HEK293 (cell line): ENCODE measurements around the gene RILPL1.

Source experiments
- KLF1 ChIP-seq: fragments of 450-650 bp; formaldehyde crosslinking; IDR thresholded peaks from 2 replicates; pipeline ENCODE4 v1.5.1; 2016; ENCODE audit warnings: missing biosample characterization, missing genetic modification characterization
- KLF7 ChIP-seq: fragments of 450-650 bp; formaldehyde crosslinking; IDR thresholded peaks from 2 replicates; pipeline ENCODE4 v1.5.1; 2016; ENCODE audit warnings: missing biosample characterization, missing genetic modification characterization, borderline replicate concordance
- KLF8 ChIP-seq: fragments of 450-650 bp; formaldehyde crosslinking; IDR thresholded peaks from 2 replicates; pipeline ENCODE4 v1.5.1; 2016; ENCODE audit warnings: missing biosample characterization, missing genetic modification characterization
- KLF9 ChIP-seq: fragments of 450-650 bp; formaldehyde crosslinking; IDR thresholded peaks from 2 replicates; pipeline ENCODE4 v1.5.1; 2016; ENCODE audit warnings: missing biosample characterization, missing genetic modification characterization, low read depth
- OVOL3 ChIP-seq: fragments of 450-650 bp; formaldehyde crosslinking; IDR thresholded peaks from 2 replicates; pipeline ENCODE4 v1.5.1; 2016; ENCODE audit warnings: missing biosample characterization, missing genetic modification characterization
- REST ChIP-seq: fragments of 450-650 bp; formaldehyde crosslinking; IDR thresholded peaks from 2 replicates; pipeline ENCODE4 v1.5.1; 2016; ENCODE audit warnings: missing biosample characterization, missing genetic modification characterization
- SP3 ChIP-seq: fragments of 450-650 bp; formaldehyde crosslinking; IDR thresholded peaks from 2 replicates; pipeline ENCODE4 v1.5.1; 2016; ENCODE audit warnings: missing biosample characterization, missing genetic modification characterization
- ZBTB17 ChIP-seq: fragments of 450-650 bp; formaldehyde crosslinking; IDR thresholded peaks from 2 replicates; pipeline ENCODE4 v1.5.1; 2016; ENCODE audit warnings: missing biosample characterization, missing genetic modification characterization
- ZBTB26 ChIP-seq: fragments of 450-650 bp; formaldehyde crosslinking; optimal IDR thresholded peaks from 2 replicates; pipeline ENCODE3; 2016; ENCODE audit warnings: missing biosample characterization, mild to moderate bottlenecking, missing genetic modification characterization
- ZBTB48 ChIP-seq: fragments of 450-650 bp; formaldehyde crosslinking; IDR thresholded peaks from 2 replicates; pipeline ENCODE4 v1.5.1; 2016; ENCODE audit warnings: missing biosample characterization, missing genetic modification characterization
- ZBTB8A ChIP-seq: fragments of 450-650 bp; formaldehyde crosslinking; IDR thresholded peaks from 2 replicates; pipeline ENCODE4 v1.5.1; 2016; ENCODE audit warnings: missing biosample characterization, missing genetic modification characterization
- ZNF114 ChIP-seq: fragments of 450-650 bp; formaldehyde crosslinking; IDR thresholded peaks from 2 replicates; pipeline ENCODE4 v1.5.0; 2017; ENCODE audit warnings: missing biosample characterization, missing genetic modification characterization
- ZNF121 ChIP-seq: fragments of 450-650 bp; formaldehyde crosslinking; IDR thresholded peaks from 2 replicates; pipeline ENCODE4 v1.5.1; 2016; ENCODE audit warnings: missing biosample characterization, missing genetic modification characterization
- ZNF146 ChIP-seq: fragments of 450-650 bp; formaldehyde crosslinking; IDR thresholded peaks from 2 replicates; pipeline ENCODE4 v1.5.1; 2016; ENCODE audit warnings: missing biosample characterization, missing genetic modification characterization
- ZNF335 ChIP-seq: fragments of 450-650 bp; formaldehyde crosslinking; conservative IDR thresholded peaks from 2 replicates; pipeline ENCODE4 v1.5.1; 2016; ENCODE audit warnings: missing biosample characterization, missing genetic modification characterization
- ZNF548 ChIP-seq: fragments of 450-650 bp; formaldehyde crosslinking; IDR thresholded peaks from 2 replicates; pipeline ENCODE4 v1.5.1; 2016; ENCODE audit warnings: missing biosample characterization, missing genetic modification characterization
- ZNF664 ChIP-seq: fragments of 450-650 bp; formaldehyde crosslinking; IDR thresholded peaks from 2 replicates; pipeline ENCODE4 v1.5.1; 2016; ENCODE audit warnings: missing biosample characterization, missing genetic modification characterization
- ZNF76 ChIP-seq: fragments of 450-650 bp; formaldehyde crosslinking; IDR thresholded peaks from 2 replicates; pipeline ENCODE4; 2016; ENCODE audit warnings: low read depth, missing biosample characterization, missing genetic modification characterization, borderline replicate concordance
- ZNF785 ChIP-seq: fragments of 450-650 bp; formaldehyde crosslinking; IDR thresholded peaks from 2 replicates; pipeline ENCODE4 v1.5.1; 2016; ENCODE audit warnings: missing biosample characterization, missing genetic modification characterization
- ZSCAN30 ChIP-seq: fragments of 450-650 bp; IDR thresholded peaks from 2 replicates; pipeline ENCODE4 v1.5.1; 2018; ENCODE audit warnings: missing biosample characterization, mild to moderate bottlenecking, missing genetic modification characterization, moderate library complexity
- ZXDB ChIP-seq: fragments of 450-650 bp; formaldehyde crosslinking; IDR thresholded peaks from 2 replicates; pipeline ENCODE4 v1.5.1; 2016; ENCODE audit warnings: missing biosample characterization, missing genetic modification characterization
- TF ChIP-seq, protein P1 (sequence below): fragments of 450-650 bp; formaldehyde crosslinking; IDR thresholded peaks from 2 replicates; pipeline ENCODE4 v1.5.1; 2017; ENCODE audit warnings: missing biosample characterization, missing genetic modification characterization
- TF ChIP-seq, protein P2 (sequence below): fragments of 450-650 bp; formaldehyde crosslinking; IDR thresholded peaks from 2 replicates; pipeline ENCODE4 v1.5.1; 2016; ENCODE audit warnings: missing biosample characterization, missing genetic modification characterization
- TF ChIP-seq, protein P3 (sequence below): fragments of 450-650 bp; formaldehyde crosslinking; IDR thresholded peaks from 2 replicates; pipeline ENCODE4 v1.5.1; 2016; ENCODE audit warnings: missing biosample characterization, missing genetic modification characterization
- TF ChIP-seq, protein P4 (sequence below): fragments of 450-650 bp; formaldehyde crosslinking; IDR thresholded peaks from 2 replicates; pipeline ENCODE4 v1.5.1; 2016; ENCODE audit warnings: missing biosample characterization, missing genetic modification characterization

RILPL1 gene

GRCh38 chr12:123532808-123533649 lies 490 bp downstream of the RILPL1 start (continued):
- TF ChIP-seq KLF1 (tag by site-specific recombination) (peak; percentile 11; the same call in 1 of the 2 replicates), ZBTB17 (tag by site-specific recombination) (peak; percentile 46; the same call in 1 of the 2 replicates), ZNF335 (tag by site-specific recombination) (peak; percentile 61), ZNF76 (no peak), ZSCAN30 (tag by site-specific recombination) (no peak), SP3 (0 out of 2 replicates have a peak, but pooled peaks have one; percentile 22), ZBTB26 (tag by site-specific recombination) (peak; percentile 96), ZBTB48 (0 out of 2 replicates have a peak, but pooled peaks have one; percentile 24), OVOL3 (no peak), ZNF664 (tag by site-specific recombination) (no peak), ZNF121 (tag by site-specific recombination) (peak; percentile 49; the same call in 1 of the 2 replicates), KLF8 (peak; percentile 48; the same call in 1 of the 2 replicates), REST (no peak), KLF7 (tag by site-specific recombination) (peak; percentile 70; the same call in 1 of the 2 replicates), ZNF146 (peak; percentile 20; the same call in 1 of the 2 replicates), KLF9 (tag by site-specific recombination) (peak; percentile 50), ZNF785 (no peak), ZXDB (tag by site-specific recombination) (peak; percentile 55), ZNF548 (tag by site-specific recombination) (no peak), ZNF114 (tag by site-specific recombination) (no peak), ZBTB8A (tag by site-specific recombination) (peak; percentile 79; the same call in 1 of the 2 replicates)
- TF ChIP-seq, protein P1, sequence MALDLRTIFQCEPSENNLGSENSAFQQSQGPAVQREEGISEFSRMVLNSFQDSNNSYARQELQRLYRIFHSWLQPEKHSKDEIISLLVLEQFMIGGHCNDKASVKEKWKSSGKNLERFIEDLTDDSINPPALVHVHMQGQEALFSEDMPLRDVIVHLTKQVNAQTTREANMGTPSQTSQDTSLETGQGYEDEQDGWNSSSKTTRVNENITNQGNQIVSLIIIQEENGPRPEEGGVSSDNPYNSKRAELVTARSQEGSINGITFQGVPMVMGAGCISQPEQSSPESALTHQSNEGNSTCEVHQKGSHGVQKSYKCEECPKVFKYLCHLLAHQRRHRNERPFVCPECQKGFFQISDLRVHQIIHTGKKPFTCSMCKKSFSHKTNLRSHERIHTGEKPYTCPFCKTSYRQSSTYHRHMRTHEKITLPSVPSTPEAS (tag by site-specific recombination) = no peak
- TF ChIP-seq, protein P2, sequence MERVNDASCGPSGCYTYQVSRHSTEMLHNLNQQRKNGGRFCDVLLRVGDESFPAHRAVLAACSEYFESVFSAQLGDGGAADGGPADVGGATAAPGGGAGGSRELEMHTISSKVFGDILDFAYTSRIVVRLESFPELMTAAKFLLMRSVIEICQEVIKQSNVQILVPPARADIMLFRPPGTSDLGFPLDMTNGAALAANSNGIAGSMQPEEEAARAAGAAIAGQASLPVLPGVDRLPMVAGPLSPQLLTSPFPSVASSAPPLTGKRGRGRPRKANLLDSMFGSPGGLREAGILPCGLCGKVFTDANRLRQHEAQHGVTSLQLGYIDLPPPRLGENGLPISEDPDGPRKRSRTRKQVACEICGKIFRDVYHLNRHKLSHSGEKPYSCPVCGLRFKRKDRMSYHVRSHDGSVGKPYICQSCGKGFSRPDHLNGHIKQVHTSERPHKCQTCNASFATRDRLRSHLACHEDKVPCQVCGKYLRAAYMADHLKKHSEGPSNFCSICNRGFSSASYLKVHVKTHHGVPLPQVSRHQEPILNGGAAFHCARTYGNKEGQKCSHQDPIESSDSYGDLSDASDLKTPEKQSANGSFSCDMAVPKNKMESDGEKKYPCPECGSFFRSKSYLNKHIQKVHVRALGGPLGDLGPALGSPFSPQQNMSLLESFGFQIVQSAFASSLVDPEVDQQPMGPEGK (tag by site-specific recombination) = peak; percentile 31; the same call in 1 of the 2 replicates
- TF ChIP-seq, protein P3, sequence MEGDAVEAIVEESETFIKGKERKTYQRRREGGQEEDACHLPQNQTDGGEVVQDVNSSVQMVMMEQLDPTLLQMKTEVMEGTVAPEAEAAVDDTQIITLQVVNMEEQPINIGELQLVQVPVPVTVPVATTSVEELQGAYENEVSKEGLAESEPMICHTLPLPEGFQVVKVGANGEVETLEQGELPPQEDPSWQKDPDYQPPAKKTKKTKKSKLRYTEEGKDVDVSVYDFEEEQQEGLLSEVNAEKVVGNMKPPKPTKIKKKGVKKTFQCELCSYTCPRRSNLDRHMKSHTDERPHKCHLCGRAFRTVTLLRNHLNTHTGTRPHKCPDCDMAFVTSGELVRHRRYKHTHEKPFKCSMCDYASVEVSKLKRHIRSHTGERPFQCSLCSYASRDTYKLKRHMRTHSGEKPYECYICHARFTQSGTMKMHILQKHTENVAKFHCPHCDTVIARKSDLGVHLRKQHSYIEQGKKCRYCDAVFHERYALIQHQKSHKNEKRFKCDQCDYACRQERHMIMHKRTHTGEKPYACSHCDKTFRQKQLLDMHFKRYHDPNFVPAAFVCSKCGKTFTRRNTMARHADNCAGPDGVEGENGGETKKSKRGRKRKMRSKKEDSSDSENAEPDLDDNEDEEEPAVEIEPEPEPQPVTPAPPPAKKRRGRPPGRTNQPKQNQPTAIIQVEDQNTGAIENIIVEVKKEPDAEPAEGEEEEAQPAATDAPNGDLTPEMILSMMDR = peak; percentile 39; the same call in 1 of the 2 replicates
- TF ChIP-seq, protein P4, sequence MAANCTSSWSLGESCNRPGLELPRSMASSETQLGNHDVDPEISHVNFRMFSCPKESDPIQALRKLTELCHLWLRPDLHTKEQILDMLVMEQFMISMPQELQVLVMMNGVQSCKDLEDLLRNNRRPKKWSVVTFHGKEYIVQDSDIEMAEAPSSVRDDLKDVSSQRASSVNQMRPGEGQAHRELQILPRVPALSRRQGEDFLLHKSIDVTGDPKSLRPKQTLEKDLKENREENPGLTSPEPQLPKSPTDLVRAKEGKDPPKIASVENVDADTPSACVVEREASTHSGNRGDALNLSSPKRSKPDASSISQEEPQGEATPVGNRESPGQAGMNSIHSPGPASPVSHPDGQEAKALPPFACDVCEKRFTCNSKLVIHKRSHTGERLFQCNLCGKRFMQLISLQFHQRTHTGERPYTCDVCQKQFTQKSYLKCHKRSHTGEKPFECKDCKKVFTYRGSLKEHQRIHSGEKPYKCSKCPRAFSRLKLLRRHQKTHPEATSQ = peak; percentile 78; the same call in 1 of the 2 replicates
